HG03103 (cell line): Measurements from ENCODE around the gene SH2D3A.
A peak's percentile ranks its signal among the peaks of the same experiment; 100 is the strongest.
"Not testable (repeated sequence)": the region's sequence is repeated elsewhere in the genome, so short reads cannot be mapped to it uniquely, and the experiment has no call there.

Experiments
- ATAC-seq: cut with Tn5 transposase; IDR thresholded peaks from one replicate; pipeline ENCODE4 v1.9.1; 2021; ENCODE audit warnings: low read depth; ENCODE audit not compliant: unreplicated experiment

The SH2D3A gene

GRCh38 chr19:6767357-6768235, at the start of gene SH2D3A:
SH2D3A (minus strand) TSS chr19:6767435; CDS start chr19:6763748, 3,687 bp downstream.
- ATAC-seq: peak; percentile 55

DNA sequence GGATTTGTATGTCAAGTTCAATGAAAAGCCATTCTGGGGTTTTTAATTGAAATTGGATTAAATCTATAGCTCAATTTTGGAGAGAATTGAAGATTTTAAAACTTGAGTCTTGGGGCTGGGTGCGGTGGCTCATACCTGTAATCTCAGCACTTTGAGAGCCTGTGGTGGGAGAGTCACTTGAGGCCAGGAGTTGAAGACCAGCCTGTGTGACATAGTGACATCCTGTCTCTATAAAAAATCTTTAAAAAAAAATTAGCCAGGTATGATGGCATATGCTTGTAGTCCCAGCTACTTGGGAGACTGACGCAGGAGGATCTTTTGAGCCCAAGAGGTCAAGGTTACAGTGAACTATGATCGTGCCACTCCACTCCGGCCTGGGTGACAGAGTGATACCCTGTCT, 46.4 kb upstream of the SH2D3A start:
- no peak for ATAC-seq

- ATAC-seq: no peak
These were observed 45.4 kb upstream of the SH2D3A start for GRCh38 chr19:6812612-6813011.

DNA sequence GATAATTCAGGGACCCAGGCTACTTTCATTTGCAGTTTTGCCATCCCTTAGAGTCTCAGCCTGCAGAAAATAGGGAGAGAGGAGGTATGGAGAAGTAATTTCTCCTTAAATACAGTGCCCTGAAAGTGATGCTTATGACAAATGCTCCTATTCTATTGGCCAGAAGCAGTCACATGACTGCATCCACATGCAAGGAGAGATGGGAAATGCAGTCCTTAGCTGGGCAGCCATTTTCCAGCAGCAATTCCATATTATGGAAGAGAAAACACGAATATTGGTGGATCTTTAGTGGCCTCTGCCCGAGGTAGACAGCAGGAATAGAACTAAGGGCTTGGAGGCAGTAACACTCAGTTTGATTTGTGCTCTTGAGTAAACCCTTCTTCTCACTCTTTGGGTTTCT, 44.7 kb upstream of the SH2D3A start:
- ATAC-seq: no peak

GRCh38 chr19:6811378-6811777, 44.1 kb upstream of the SH2D3A start:
- ATAC-seq: no peak

- no peak for ATAC-seq
These were observed 42.0 kb upstream of the SH2D3A start for GRCh38 chr19:6809262-6809661.

- ATAC-seq: no peak
These were observed 41.3 kb upstream of the SH2D3A start for GRCh38 chr19:6808494-6808893.

GRCh38 chr19:6807291-6807690, 40.1 kb upstream of the SH2D3A start:
- ATAC-seq: no peak

- ATAC-seq: no peak
These were observed 39.3 kb upstream of the SH2D3A start for GRCh38 chr19:6806488-6806887.

GRCh38 chr19:6803036-6803404, 35.8 kb upstream of the SH2D3A start:
- ATAC-seq: no peak

GRCh38 chr19:6802336-6803035, 35.3 kb upstream of the SH2D3A start:
- ATAC-seq: peak; percentile 49

GRCh38 chr19:6801485-6802086, 34.4 kb upstream of the SH2D3A start:
- ATAC-seq: no peak

GRCh38 chr19:6800991-6801484, 33.8 kb upstream of the SH2D3A start:
- ATAC-seq: no peak

GRCh38 chr19:6800160-6800790, 33.0 kb upstream of the SH2D3A start:
- ATAC-seq: not testable (repeated sequence)

GRCh38 chr19:6797646-6798045, 30.4 kb upstream of the SH2D3A start:
- ATAC-seq: no peak

GRCh38 chr19:6796278-6796677, 29.0 kb upstream of the SH2D3A start:
- ATAC-seq: no peak

DNA sequence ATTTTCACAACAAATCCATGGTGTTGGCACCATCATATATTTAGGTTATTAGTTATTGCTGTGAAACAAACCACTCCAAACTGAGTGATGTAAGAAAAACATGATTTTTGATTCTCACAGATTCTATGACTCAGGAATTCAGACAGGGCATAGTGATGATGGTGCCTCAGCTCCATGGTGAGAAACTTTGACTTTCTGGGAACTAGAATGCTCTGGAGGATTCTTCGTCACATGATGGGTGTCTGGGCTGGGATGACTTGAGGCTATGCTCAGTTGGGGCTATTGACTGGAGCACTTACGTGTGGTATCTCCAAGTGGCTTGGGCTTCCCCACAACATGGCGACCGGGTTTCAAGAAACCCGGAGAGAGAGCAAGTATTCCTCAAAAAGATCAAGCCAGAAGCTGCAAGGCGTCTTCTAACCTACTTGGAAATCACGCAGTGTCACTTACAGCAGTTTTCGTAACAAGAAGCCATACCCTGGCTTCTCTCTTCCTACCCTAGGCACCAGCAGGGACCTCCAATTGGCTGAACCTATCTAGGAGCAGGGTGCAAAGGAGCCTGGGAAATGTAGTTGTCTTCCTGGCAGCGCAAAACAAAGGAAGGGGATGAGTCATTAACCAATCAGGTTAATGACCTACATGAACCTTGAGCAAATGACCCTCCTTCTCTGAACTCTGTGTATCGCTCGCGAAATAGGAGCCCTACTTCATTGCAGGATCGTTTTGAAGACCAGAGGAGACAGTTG, 27.6 kb upstream of the SH2D3A start:
- ATAC-seq: no peak

- no peak for ATAC-seq
These were observed 26.7 kb upstream of the SH2D3A start for GRCh38 chr19:6793973-6794372.

- ATAC-seq: no peak
These were observed 26.2 kb upstream of the SH2D3A start for GRCh38 chr19:6793411-6793810.

- ATAC-seq: no peak
These were observed 24.0 kb upstream of the SH2D3A start for GRCh38 chr19:6791237-6791636.
